NT2/D1 (cell line): ENCODE data around the gene ARSB.

Experiments used
- SUZ12 ChIP-seq: IDR thresholded peaks from 2 replicates; pipeline ENCODE4 v1.6.1; 2011; ENCODE audit not compliant: insufficient read length, insufficient read depth; ENCODE audit errors: extremely low read depth
- YY1 ChIP-seq: IDR thresholded peaks from 2 replicates; pipeline ENCODE4 v1.6.1; 2011; ENCODE audit not compliant: insufficient read length, insufficient read depth
- ZNF274 ChIP-seq: IDR thresholded peaks from 2 replicates; pipeline ENCODE4 v1.6.1; 2011; ENCODE audit warnings: mild to moderate bottlenecking, low read depth, low read length

GRCh38 chr5:78785454-78785853 lies 199.7 kb downstream of the ARSB start:
- TF ChIP-seq YY1 (no peak), ZNF274 (no peak), SUZ12 (no peak)
